ENCODE measurements around the gene SLC38A9. TPM values are rescaled to one million over a fixed set of nuclear protein-coding genes. Genes with fewer than 3 reads are reported as not detected.
A peak's percentile ranks its signal among the peaks of the same experiment; 100 is the strongest.

Gene SLC38A9
- total RNA-seq, 2 donors from 2014 or later = 14.8 to 20.8 TPM

DNA sequence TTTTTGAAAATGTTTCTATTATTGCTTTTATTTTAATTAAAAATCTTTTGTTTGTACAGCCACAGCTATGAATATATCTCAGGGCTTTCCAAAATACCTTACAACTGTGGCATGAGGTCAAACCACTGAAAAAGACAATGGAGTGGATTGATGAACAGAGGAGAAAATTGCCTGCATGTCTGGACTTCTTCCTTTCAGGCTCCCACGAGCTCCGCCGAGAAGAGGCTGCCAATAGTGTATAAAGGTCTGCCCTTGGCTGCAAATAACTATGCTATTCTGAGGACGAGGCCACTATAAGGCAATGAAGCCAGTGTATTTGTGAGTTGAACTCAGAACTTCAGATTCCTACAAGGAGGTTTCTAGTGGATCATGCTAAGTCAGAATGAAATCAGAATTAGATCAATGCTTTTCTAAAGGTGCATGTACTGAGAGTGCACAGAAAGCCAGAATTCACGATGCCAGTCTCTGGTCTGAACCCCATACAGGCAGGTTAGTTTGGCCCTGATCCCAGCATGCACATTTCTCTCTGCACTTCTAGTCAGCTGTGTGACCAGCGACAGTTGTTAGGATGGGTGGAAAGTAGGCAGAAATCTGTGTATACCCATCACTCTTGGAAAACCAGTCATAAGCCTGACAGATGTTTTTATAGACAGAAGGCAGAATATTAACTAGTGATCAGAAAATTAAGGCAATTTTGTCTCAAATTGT lies 134.6 kb downstream of the SLC38A9 start:
- H3K9me3 ChIP-seq = no peaks in the 10 kb centered on the region
- H3K4me3 ChIP-seq = no peak overlapping the region
- peak; percentile 65 for DNase-seq (ENCODE audit: low spot score)
- intact Hi-C loops (cut with DNase I) = no loop called here
- H3K27me3 ChIP-seq (replicated peaks; ENCODE audit: insufficient read depth) = no peaks in the 10 kb centered on the region
- no peaks in the 10 kb centered on the region for H3K36me3 ChIP-seq
- peaks cover 9% of the 10 kb centered on the region for H3K4me1 ChIP-seq (replicated peaks)
- H3K27ac ChIP-seq = peak overlapping the region; percentile 68 to 78
- TF ChIP-seq, protein P1, sequence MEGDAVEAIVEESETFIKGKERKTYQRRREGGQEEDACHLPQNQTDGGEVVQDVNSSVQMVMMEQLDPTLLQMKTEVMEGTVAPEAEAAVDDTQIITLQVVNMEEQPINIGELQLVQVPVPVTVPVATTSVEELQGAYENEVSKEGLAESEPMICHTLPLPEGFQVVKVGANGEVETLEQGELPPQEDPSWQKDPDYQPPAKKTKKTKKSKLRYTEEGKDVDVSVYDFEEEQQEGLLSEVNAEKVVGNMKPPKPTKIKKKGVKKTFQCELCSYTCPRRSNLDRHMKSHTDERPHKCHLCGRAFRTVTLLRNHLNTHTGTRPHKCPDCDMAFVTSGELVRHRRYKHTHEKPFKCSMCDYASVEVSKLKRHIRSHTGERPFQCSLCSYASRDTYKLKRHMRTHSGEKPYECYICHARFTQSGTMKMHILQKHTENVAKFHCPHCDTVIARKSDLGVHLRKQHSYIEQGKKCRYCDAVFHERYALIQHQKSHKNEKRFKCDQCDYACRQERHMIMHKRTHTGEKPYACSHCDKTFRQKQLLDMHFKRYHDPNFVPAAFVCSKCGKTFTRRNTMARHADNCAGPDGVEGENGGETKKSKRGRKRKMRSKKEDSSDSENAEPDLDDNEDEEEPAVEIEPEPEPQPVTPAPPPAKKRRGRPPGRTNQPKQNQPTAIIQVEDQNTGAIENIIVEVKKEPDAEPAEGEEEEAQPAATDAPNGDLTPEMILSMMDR (IDR thresholded peaks at IDR 0.05) = no peak
- TF ChIP-seq POLR2AphosphoS5 (IDR thresholded peaks at IDR 0.05) = peak; percentile 62
- 21% methylated on average over 6 of the region's 6 CpGs for WGBS

DNA sequence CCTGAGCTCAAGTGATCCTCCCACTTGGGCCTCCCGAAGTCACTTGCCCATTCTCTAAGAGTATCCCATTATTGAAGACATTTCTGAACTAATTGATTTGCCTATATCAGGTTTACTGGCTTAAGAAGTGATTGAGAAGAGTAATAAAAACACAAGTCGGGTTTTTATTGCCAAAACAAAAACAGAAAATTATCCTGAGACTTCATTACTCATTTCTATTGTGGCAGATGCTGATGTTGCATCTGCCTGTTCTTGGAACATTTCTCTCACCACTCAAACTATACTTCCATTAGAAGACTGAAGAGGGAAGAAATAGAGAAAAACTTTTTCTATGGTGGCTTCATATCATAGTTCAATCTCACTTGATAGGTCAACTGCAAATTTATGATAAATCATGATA lies 135.5 kb downstream of the SLC38A9 start:
- Histone ChIP-seq H3K4me3 (no peak overlapping the region), H3K27me3 (replicated peaks; ENCODE audit: insufficient read depth) (no peaks in the 10 kb centered on the region), H3K36me3 (no peaks in the 10 kb centered on the region), H3K27ac (peak overlapping the region; percentile 68 to 78), H3K9me3 (no peaks in the 10 kb centered on the region), H3K4me1 (replicated peaks) (peaks cover 12% of the 10 kb centered on the region)
- intact Hi-C loops (cut with DNase I) = no loop called here
- 29% methylated on average over 2 of the region's 2 CpGs for WGBS
- TF ChIP-seq POLR2AphosphoS5 (IDR thresholded peaks at IDR 0.05) = no peak
- TF ChIP-seq, protein P1 (IDR thresholded peaks at IDR 0.05) = no peak
- no peak for TF ChIP-seq POLR2A (IDR thresholded peaks at IDR 0.05)
- DNase-seq (ENCODE audit: low spot score) = no peak

Small RNAs within 50 kb of the gene (small RNA-seq; reads per million reads assigned to genes)
- 0 reads per million in 2 donors for gene AC016632.1

Other genes with a start within 250 kb of the SLC38A9 start
- gene PLPP1, start 177.4 kb downstream of the SLC38A9 start, total RNA-seq = 1,000 to 10,000 TPM in 1 of 2 donors, 100 to 1,000 TPM in 1; 823 to 5,059 TPM
- 10 to 100 TPM in 1 of 2 donors, not detected in 1; 34.9 TPM for gene DDX4, start 25.7 kb upstream of the SLC38A9 start, total RNA-seq
- 1 to 10 TPM in 1 of 2 donors, not detected in 1; 2.1 TPM for gene IL31RA, start 139.0 kb upstream of the SLC38A9 start, total RNA-seq

Measured in prostate gland (tissue), 2 donors.